ENCODE results near the gene MMP24.
"Not testable (repeated sequence)": the region's sequence is repeated elsewhere in the genome, so short reads cannot be mapped to it uniquely, and the experiment has no call there.

The MMP24 gene

GRCh38 chr20:35253010-35253409 is 26.5 kb downstream of the MMP24 start:
- H3K4me3 ChIP-seq (ENCODE audit: low read depth, low read length): no peak overlapping the region
- peaks cover 2% of the 10 kb centered on the region; the same call in 1 of the 2 replicates for H3K36me3 ChIP-seq
- no peaks in the 10 kb centered on the region for H3K4me1 ChIP-seq
- no peaks in the 10 kb centered on the region for H3K9me3 ChIP-seq
- H3K27me3 ChIP-seq: no peaks in the 10 kb centered on the region
- TF ChIP-seq CTCF (IDR thresholded peaks at IDR 0.05; ENCODE audit: low read depth, low read length): no peak
- DNase-seq: no peak

GRCh38 chr20:35254448-35254999 is 28.0 kb downstream of the MMP24 start:
- no peaks in the 10 kb centered on the region for H3K4me1 ChIP-seq
- no peak for TF ChIP-seq CTCF (IDR thresholded peaks at IDR 0.05; ENCODE audit: low read depth, low read length)
- no peak for DNase-seq
- peaks cover 2% of the 10 kb centered on the region; the same call in 1 of the 2 replicates for H3K36me3 ChIP-seq
- no peaks in the 10 kb centered on the region for H3K27me3 ChIP-seq
- no peak overlapping the region for H3K4me3 ChIP-seq (ENCODE audit: low read depth, low read length)
- no peaks in the 10 kb centered on the region for H3K9me3 ChIP-seq

- no peak for TF ChIP-seq CTCF (IDR thresholded peaks at IDR 0.05; ENCODE audit: low read depth, low read length)
- Histone ChIP-seq H3K4me3 (ENCODE audit: low read depth, low read length) (no peak overlapping the region), H3K9me3 (no peaks in the 10 kb centered on the region), H3K4me1 (no peaks in the 10 kb centered on the region), H3K27me3 (no peaks in the 10 kb centered on the region), H3K36me3 (peaks cover 2% of the 10 kb centered on the region; the same call in 1 of the 2 replicates)
- DNase-seq: no peak
Measured at GRCh38 chr20:35257175-35257909, 30.9 kb downstream of the MMP24 start.

GRCh38 chr20:35260426-35260825 is 33.9 kb downstream of the MMP24 start:
- Histone ChIP-seq H3K36me3 (no peaks in the 10 kb centered on the region), H3K9me3 (no peaks in the 10 kb centered on the region), H3K4me1 (no peaks in the 10 kb centered on the region), H3K4me3 (ENCODE audit: low read depth, low read length) (no peak overlapping the region), H3K27me3 (no peaks in the 10 kb centered on the region)
- no peak for TF ChIP-seq CTCF (IDR thresholded peaks at IDR 0.05; ENCODE audit: low read depth, low read length)
- no peak for DNase-seq

GRCh38 chr20:35262321-35262720 is 35.8 kb downstream of the MMP24 start:
- H3K4me1 ChIP-seq; H3K4me3 ChIP-seq (ENCODE audit: low read depth, low read length); H3K9me3 ChIP-seq; H3K36me3 ChIP-seq; DNase-seq; H3K27me3 ChIP-seq: not testable (repeated sequence)

- not testable (repeated sequence) for H3K36me3 ChIP-seq; H3K4me3 ChIP-seq (ENCODE audit: low read depth, low read length); H3K9me3 ChIP-seq; H3K27me3 ChIP-seq; H3K4me1 ChIP-seq; DNase-seq
Measured at GRCh38 chr20:35262731-35263531, 36.4 kb downstream of the MMP24 start.

Data from BE2C (cell line).